Measurements from ENCODE around the gene DOP1A. TPM values are rescaled to one million over a fixed set of nuclear protein-coding genes. Genes with fewer than 3 reads are reported as not detected.
A peak's percentile ranks its signal among the peaks of the same experiment; 100 is the strongest.

DOP1A gene
- polyA plus RNA-seq, 1 of the 3 experiments (the other 2 are of a cell fraction) = 3.4 TPM

DNA sequence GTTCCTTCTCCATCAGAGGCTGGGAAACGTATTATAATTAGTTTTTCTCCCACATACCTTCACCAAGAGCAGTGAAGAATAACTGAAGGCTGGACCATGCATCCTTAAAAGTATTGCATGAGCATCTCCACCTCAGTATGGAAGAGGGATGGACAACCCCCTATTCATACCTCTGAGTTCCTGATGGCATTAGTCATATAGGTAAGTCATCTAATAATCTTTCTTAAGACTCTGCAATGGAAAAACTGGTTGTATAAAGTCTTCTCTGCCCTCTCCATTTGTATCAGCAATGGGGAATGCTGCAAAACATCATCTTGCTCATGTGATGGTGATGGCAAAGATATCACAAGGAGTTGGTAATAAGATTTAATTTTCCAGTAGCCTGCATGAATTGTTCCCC lies 101.1 kb downstream of the DOP1A start:
- no peak for TF ChIP-seq SIN3A (IDR thresholded peaks at IDR 0.05; ENCODE audit: borderline replicate concordance, low read depth, low read length)
- TF ChIP-seq GABPA (IDR thresholded peaks at IDR 0.05; ENCODE audit: low read depth) = no peak
- no peak for TF ChIP-seq FOSL2 (IDR thresholded peaks at IDR 0.05; ENCODE audit: borderline replicate concordance, low read depth)
- TF ChIP-seq GATA2 (CRISPR knock-in tag; IDR thresholded peaks at IDR 0.05) = no peak
- TF ChIP-seq CHD2 (IDR thresholded peaks at IDR 0.05; ENCODE audit: low read length, partially characterized antibody) = no peak
- TF ChIP-seq YY1 (IDR thresholded peaks at IDR 0.05; ENCODE audit: low read depth) = no peak
- TF ChIP-seq, protein P1, sequence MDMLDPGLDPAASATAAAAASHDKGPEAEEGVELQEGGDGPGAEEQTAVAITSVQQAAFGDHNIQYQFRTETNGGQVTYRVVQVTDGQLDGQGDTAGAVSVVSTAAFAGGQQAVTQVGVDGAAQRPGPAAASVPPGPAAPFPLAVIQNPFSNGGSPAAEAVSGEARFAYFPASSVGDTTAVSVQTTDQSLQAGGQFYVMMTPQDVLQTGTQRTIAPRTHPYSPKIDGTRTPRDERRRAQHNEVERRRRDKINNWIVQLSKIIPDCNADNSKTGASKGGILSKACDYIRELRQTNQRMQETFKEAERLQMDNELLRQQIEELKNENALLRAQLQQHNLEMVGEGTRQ (IDR thresholded peaks at IDR 0.05; ENCODE audit: borderline replicate concordance, low read depth, low read length) = no peak
- TF ChIP-seq FOXJ3 (CRISPR knock-in tag; IDR thresholded peaks at IDR 0.05) = no peak
- TF ChIP-seq RAD21 (IDR thresholded peaks at IDR 0.05; ENCODE audit: low read length) = no peak
- TF ChIP-seq FOXM1 (IDR thresholded peaks at IDR 0.05; ENCODE audit: low read depth) = no peak
- TF ChIP-seq, protein P2, sequence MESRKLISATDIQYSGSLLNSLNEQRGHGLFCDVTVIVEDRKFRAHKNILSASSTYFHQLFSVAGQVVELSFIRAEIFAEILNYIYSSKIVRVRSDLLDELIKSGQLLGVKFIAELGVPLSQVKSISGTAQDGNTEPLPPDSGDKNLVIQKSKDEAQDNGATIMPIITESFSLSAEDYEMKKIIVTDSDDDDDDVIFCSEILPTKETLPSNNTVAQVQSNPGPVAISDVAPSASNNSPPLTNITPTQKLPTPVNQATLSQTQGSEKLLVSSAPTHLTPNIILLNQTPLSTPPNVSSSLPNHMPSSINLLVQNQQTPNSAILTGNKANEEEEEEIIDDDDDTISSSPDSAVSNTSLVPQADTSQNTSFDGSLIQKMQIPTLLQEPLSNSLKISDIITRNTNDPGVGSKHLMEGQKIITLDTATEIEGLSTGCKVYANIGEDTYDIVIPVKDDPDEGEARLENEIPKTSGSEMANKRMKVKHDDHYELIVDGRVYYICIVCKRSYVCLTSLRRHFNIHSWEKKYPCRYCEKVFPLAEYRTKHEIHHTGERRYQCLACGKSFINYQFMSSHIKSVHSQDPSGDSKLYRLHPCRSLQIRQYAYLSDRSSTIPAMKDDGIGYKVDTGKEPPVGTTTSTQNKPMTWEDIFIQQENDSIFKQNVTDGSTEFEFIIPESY (IDR thresholded peaks at IDR 0.05; ENCODE audit: borderline replicate concordance, low read depth) = no peak
- TF ChIP-seq, protein P3, sequence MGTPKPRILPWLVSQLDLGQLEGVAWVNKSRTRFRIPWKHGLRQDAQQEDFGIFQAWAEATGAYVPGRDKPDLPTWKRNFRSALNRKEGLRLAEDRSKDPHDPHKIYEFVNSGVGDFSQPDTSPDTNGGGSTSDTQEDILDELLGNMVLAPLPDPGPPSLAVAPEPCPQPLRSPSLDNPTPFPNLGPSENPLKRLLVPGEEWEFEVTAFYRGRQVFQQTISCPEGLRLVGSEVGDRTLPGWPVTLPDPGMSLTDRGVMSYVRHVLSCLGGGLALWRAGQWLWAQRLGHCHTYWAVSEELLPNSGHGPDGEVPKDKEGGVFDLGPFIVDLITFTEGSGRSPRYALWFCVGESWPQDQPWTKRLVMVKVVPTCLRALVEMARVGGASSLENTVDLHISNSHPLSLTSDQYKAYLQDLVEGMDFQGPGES (IDR thresholded peaks at IDR 0.05; ENCODE audit: low read depth, low read length) = no peak
- 76% methylated on average over 1 of the region's 1 CpG for WGBS (ENCODE audit: low lambda C conversion rate)
- Histone ChIP-seq H3K9me3 (no peaks in the 10 kb centered on the region), H3K27ac (ENCODE audit: low read depth in 2 of 2, low read length in 1 of 2) (no peak overlapping the region), H4K20me1 (ENCODE audit: insufficient read depth) (no peaks in the 10 kb centered on the region), H3K9me2 (no peaks in the 10 kb centered on the region), H3K4me3 (ENCODE audit: low read depth in 2 of 2, low read length in 1 of 2) (no peak overlapping the region), H2AFZ (ENCODE audit: low read depth) (no peak overlapping the region), H3K4me2 (no peak overlapping the region), H3K9ac (no peak overlapping the region), H3K27me3 (ENCODE audit: insufficient read depth) (no peaks in the 10 kb centered on the region), H3K4me1 (ENCODE audit: control insufficient read depth in 1 of 2, insufficient read depth in 2 of 2, low read depth in 1 of 2, low read length in 1 of 2) (peaks cover 0 to 2% of the 10 kb centered on the region in 2 experiments; a peak in 2 of 4 replicates), H3K79me2 (ENCODE audit: insufficient read depth) (no peaks in the 10 kb centered on the region; the same call in 1 of the 2 replicates), H3F3A (replicated peaks; ENCODE audit: insufficient read depth) (peaks cover 21% of the 10 kb centered on the region), H3K36me3 (replicated peaks in 1 of 2; ENCODE audit: control insufficient read depth in 1 of 2, insufficient read depth in 2 of 2, low read length in 1 of 2) (peaks cover 80 to 88% of the 10 kb centered on the region in 2 experiments)
- no peak for DNase-seq
- CTCF ChIA-PET = no interaction called here
- POLR2A ChIA-PET = no interaction called here

DNA sequence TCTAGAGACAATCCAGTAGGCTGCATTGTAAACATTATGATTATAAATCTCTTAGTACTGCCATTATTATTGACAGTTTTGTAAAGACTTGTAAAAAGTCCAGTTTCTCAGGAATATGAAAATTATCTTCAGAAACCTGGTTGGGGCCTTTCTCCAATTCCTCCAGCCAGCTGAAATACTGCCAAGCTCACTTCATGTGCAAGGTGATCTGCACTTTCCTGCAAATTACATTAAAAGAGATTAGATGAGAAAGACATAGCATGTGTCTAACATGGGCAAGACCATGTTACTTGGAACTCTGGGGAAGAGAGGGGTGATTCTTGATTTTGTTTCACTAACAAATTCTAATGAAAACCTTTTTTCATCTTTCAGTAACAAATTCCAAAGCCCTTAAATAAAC lies 101.6 kb downstream of the DOP1A start:
- no peak overlapping the region for H3K9ac ChIP-seq
- DNase-seq = no peak
- H4K20me1 ChIP-seq (ENCODE audit: insufficient read depth) = no peaks in the 10 kb centered on the region
- no peaks in the 10 kb centered on the region for H3K9me2 ChIP-seq
- H3F3A ChIP-seq (replicated peaks; ENCODE audit: insufficient read depth) = peaks cover 22% of the 10 kb centered on the region
- no peak overlapping the region for H3K4me3 ChIP-seq (ENCODE audit: low read depth in 2 of 2, low read length in 1 of 2)
- no peak overlapping the region for H3K4me2 ChIP-seq
- H3K79me2 ChIP-seq (ENCODE audit: insufficient read depth) = no peaks in the 10 kb centered on the region; the same call in 1 of the 2 replicates
- H3K27ac ChIP-seq (ENCODE audit: low read depth in 2 of 2, low read length in 1 of 2) = peak overlapping the region in 1 of 2 experiments; percentile 34; a peak in 1 of 4 replicates
- no peaks in the 10 kb centered on the region for H3K9me3 ChIP-seq
- ChIA-PET CTCF (interaction anchor here (0.9 to 1.4 kb wide), 3 partner anchors 9 to 101 kb away, joined by 3 to 5 read pairs (median 4); partner anchors contain the start of gene DOP1A), POLR2A (no interaction called here)
- H3K36me3 ChIP-seq (replicated peaks in 1 of 2; ENCODE audit: control insufficient read depth in 1 of 2, insufficient read depth in 2 of 2, low read length in 1 of 2) = peaks cover 84 to 87% of the 10 kb centered on the region in 2 experiments
- peaks cover 0 to 2% of the 10 kb centered on the region in 2 experiments; a peak in 2 of 4 replicates for H3K4me1 ChIP-seq (ENCODE audit: control insufficient read depth in 1 of 2, insufficient read depth in 2 of 2, low read depth in 1 of 2, low read length in 1 of 2)
- no peaks in the 10 kb centered on the region for H3K27me3 ChIP-seq (ENCODE audit: insufficient read depth)
- H2AFZ ChIP-seq (ENCODE audit: low read depth) = no peak overlapping the region
- no peak for TF ChIP-seq RCOR1 (IDR thresholded peaks at IDR 0.05; ENCODE audit: low read length)
- no peak for TF ChIP-seq FOSL2 (IDR thresholded peaks at IDR 0.05; ENCODE audit: borderline replicate concordance, low read depth)
- TF ChIP-seq, protein P1 (IDR thresholded peaks at IDR 0.05; ENCODE audit: borderline replicate concordance, low read depth, low read length) = no peak
- TF ChIP-seq EZH2phosphoT487 (IDR thresholded peaks at IDR 0.05; ENCODE audit: borderline replicate concordance, low read depth) = no peak
- no peak for TF ChIP-seq SIN3A (IDR thresholded peaks at IDR 0.05; ENCODE audit: borderline replicate concordance, low read depth, low read length)
- TF ChIP-seq, protein P4, sequence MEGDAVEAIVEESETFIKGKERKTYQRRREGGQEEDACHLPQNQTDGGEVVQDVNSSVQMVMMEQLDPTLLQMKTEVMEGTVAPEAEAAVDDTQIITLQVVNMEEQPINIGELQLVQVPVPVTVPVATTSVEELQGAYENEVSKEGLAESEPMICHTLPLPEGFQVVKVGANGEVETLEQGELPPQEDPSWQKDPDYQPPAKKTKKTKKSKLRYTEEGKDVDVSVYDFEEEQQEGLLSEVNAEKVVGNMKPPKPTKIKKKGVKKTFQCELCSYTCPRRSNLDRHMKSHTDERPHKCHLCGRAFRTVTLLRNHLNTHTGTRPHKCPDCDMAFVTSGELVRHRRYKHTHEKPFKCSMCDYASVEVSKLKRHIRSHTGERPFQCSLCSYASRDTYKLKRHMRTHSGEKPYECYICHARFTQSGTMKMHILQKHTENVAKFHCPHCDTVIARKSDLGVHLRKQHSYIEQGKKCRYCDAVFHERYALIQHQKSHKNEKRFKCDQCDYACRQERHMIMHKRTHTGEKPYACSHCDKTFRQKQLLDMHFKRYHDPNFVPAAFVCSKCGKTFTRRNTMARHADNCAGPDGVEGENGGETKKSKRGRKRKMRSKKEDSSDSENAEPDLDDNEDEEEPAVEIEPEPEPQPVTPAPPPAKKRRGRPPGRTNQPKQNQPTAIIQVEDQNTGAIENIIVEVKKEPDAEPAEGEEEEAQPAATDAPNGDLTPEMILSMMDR (IDR thresholded peaks at IDR 0.05) = no peak
- no peak for TF ChIP-seq EP300 (IDR thresholded peaks at IDR 0.05; ENCODE audit: borderline replicate concordance in 1 of 2, low read depth in 1 of 2, low read length in 1 of 2)
- TF ChIP-seq, protein P5, sequence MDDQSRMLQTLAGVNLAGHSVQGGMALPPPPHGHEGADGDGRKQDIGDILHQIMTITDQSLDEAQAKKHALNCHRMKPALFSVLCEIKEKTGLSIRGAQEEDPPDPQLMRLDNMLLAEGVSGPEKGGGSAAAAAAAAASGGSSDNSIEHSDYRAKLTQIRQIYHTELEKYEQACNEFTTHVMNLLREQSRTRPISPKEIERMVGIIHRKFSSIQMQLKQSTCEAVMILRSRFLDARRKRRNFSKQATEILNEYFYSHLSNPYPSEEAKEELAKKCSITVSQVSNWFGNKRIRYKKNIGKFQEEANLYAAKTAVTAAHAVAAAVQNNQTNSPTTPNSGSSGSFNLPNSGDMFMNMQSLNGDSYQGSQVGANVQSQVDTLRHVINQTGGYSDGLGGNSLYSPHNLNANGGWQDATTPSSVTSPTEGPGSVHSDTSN (IDR thresholded peaks at IDR 0.05) = no peak
- TF ChIP-seq TCF12 (IDR thresholded peaks at IDR 0.05) = no peak
- no peak for TF ChIP-seq MEF2A (IDR thresholded peaks at IDR 0.05; ENCODE audit: borderline replicate concordance, low read depth)
- no peak for TF ChIP-seq SMC3 (IDR thresholded peaks at IDR 0.05; ENCODE audit: low read depth, low read length)

Data from SK-N-SH (cell line).